HG03460 (cell line): Measurements from ENCODE around the gene C2orf81.
"Not testable (repeated sequence)": the region's sequence is repeated elsewhere in the genome, so short reads cannot be mapped to it uniquely, and the experiment has no call there.

ENCODE experiments used
- ATAC-seq: cut with Tn5 transposase; IDR thresholded peaks from one replicate; pipeline ENCODE4 v1.9.1; 2021; ENCODE audit not compliant: unreplicated experiment

C2orf81 gene

GRCh38 chr2:74421221-74421870 is at the start of gene C2orf81, which contains the start of gene WDR54:
Gene C2orf81, minus strand, starts transcription at chr2:74421619. Its CDS starts 59 bp downstream, at chr2:74421560.
Gene WDR54, plus strand, starts transcription at chr2:74421730. Its CDS starts 424 bp downstream, at chr2:74422154.
- peak; percentile 88 for ATAC-seq

GRCh38 chr2:74470742-74471141 is 49.3 kb upstream of the C2orf81 start:
- not testable (repeated sequence) for ATAC-seq

- peak; percentile 6 for ATAC-seq
These were observed 43.0 kb upstream of the C2orf81 start for GRCh38 chr2:74464406-74464805.

- ATAC-seq = no peak
These were observed 41.3 kb upstream of the C2orf81 start for GRCh38 chr2:74462786-74463105.

GRCh38 chr2:74462054-74462785 is 40.8 kb upstream of the C2orf81 start:
- no peak for ATAC-seq

GRCh38 chr2:74461187-74462053 is 40.0 kb upstream of the C2orf81 start:
- no peak for ATAC-seq

- not testable (repeated sequence) for ATAC-seq
These were observed 38.8 kb upstream of the C2orf81 start for GRCh38 chr2:74460187-74460586.

GRCh38 chr2:74459503-74460118 is 38.2 kb upstream of the C2orf81 start:
- not testable (repeated sequence) for ATAC-seq

GRCh38 chr2:74458938-74459363 is 37.5 kb upstream of the C2orf81 start:
- no peak for ATAC-seq

GRCh38 chr2:74458132-74458937 is 36.9 kb upstream of the C2orf81 start, which contains the start of gene WBP1:
Gene WBP1, plus strand, starts transcription at chr2:74458438. Its CDS starts 165 bp downstream, at chr2:74458603.
- peak; percentile 81 for ATAC-seq

GRCh38 chr2:74457549-74458131 is 36.2 kb upstream of the C2orf81 start:
- peak; percentile 37 for ATAC-seq

GRCh38 chr2:74457129-74457548 is 35.7 kb upstream of the C2orf81 start:
- ATAC-seq = no peak

GRCh38 chr2:74454654-74455511 is 33.5 kb upstream of the C2orf81 start, which contains the start of gene INO80B:
Gene INO80B, plus strand, starts transcription at chr2:74455087. Its CDS starts 30 bp downstream, at chr2:74455117.
- peak; percentile 39 for ATAC-seq

GRCh38 chr2:74450570-74451190 is 29.3 kb upstream of the C2orf81 start:
- no peak for ATAC-seq

- ATAC-seq = no peak
These were observed 27.4 kb upstream of the C2orf81 start for GRCh38 chr2:74448771-74449170.

- no peak for ATAC-seq
These were observed 26.0 kb upstream of the C2orf81 start for GRCh38 chr2:74447230-74447999.
